Stimulated activated CD8-positive, alpha-beta memory T cell treated with anti-CD3 and anti-CD28 coated beads, Interleukin-15, amount 100 ng/mL, for 48 hours (primary cell): ENCODE results near the gene C16orf86.

Source experiments
- DNase-seq, 2 donors: peaks; one replicate each; pipeline ENCODE4 v3.0.0-alpha.2; 2020; ENCODE audit warnings: low read depth in 2 of 2

C16orf86 gene

DNA sequence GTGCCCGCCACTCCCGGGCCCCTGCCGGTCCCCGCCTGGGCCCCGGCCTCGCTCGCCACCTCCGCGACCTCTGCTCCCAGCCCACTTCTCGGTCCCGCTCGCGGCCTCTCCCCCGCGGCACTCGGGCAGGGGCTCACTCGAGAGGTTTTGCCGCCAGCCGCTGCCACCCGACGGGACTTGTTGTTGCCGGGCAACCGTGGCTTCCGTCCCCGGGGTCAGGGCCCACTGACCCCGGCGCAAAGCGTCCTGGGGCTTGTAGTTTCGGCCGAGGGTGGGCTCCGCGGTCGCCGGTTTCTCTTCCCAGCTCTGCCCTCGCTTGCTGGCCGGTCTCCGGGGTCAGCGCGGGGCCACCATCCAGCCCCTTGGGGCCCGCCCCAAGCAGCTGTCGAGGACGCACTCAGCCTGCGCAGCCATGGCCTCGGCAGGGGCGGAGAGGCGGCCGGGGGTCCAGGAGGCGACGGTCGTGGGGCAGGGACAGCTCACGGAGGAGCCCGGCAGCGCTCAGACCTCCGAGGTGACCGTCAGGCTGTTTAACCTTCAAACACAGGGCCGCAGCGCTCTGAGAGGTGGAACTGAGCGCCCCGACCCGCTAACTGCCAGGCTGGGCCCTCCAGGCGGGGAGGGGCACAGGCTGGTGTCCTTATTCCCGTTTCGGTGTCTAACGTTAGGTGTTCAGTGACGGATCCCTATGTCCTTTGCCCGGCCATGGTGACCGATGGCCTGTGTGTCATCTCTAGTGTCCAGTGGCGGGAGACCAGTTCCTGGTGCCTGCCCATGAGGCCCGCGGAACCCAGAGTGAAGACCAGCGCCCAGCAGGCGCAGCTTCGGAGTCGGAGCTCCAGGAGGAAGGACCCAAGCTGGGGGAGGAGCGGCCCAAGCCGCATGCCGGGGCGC lies at the start of gene C16orf86, which contains the start of gene ENKD1:
Gene C16orf86, plus strand, starts transcription at position 256 of the 894 bp plus-strand sequence. Its CDS starts 157 bp downstream, at position 413.
Gene ENKD1, minus strand, starts transcription at position 192 of the 894 bp plus-strand sequence. CDS start 308 bp downstream, outside the sequence.
- DNase-seq = peak; percentile 65 to 74

DNA sequence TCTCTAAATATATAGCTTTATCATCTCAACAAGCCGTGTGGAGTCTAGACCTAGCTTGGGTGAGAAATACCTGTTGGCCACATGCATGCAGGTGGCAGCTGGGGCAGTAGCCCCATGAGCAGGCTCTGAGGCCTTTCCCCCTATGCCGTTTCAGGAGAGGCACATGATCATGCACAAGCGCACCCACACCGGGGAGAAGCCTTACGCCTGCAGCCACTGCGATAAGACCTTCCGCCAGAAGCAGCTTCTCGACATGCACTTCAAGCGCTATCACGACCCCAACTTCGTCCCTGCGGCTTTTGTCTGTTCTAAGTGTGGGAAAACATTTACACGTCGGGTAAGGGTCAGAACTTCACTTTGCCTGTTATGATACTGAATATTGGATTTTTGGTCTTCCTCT lies 38.4 kb upstream of the C16orf86 start:
- DNase-seq = no peak

DNA sequence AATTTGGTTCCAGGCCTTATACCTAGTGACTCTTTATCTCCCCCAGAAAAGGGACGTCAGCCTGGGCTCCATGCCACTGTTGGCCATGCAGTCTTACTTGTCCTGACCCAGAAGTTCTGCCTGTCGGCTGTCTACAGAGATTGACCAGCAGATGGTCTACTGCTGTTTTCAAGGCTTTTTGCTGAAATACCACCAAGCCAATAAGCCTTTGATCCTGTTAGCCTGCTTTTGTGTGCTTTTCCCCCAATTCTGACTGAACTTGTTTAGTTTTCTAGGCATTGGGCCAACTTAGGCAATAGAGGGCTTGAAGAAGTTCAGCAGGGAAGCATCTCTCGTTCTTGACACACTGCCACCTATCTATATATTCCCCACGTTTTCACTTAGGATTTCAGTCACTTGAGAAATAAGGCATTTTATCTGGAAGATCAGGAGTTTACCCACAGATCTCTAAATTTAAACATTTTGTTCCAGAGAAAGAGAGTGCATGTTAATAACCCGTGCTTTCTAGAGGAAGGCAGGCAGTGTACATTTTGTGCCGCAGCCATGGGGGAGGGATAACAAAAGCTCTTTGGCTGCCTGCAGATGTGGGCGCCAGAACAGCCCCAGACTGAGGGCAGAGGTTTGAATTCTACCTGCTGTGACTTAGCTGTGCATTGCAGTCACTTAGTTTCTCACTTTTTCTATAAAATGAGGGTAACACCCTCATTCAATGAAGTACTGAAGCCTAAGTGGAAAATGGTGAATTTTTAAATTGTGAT lies 34.0 kb upstream of the C16orf86 start:
- no peak for DNase-seq

DNA sequence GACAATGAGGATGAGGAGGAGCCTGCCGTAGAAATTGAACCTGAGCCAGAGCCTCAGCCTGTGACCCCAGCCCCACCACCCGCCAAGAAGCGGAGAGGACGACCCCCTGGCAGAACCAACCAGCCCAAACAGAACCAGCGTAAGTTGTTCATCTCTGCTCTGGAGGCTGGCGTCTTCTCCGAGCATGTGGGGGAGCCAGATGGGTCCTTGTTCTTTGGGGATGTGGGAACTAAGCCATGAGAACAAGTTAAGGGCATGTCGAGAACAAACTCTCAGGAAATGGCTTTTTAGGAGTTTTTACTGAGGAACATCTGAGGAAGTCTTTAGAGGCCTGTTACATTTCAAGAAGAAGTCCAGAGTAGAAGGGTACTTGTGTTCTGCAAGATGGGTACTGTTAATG lies 29.9 kb upstream of the C16orf86 start:
- no peak for DNase-seq

DNA sequence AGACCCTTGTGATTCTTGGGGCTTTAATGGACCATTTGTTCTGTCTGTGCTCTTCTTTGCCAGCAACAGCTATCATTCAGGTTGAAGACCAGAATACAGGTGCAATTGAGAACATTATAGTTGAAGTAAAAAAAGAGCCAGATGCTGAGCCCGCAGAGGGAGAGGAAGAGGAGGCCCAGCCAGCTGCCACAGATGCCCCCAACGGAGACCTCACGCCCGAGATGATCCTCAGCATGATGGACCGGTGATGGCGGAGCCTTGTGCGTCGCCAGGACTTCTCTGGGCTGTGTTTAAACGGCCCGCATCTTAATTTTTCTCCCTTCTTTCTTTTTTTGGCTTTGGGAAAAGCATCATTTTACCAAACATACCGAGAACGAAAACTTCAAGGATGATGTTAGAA lies 29.0 kb upstream of the C16orf86 start:
- no peak for DNase-seq

- DNase-seq = no peak
Measured at GRCh38 chr16:67641779-67642708, 24.6 kb upstream of the C16orf86 start.

- DNase-seq = no peak
Measured at GRCh38 chr16:67644038-67644437, 22.6 kb upstream of the C16orf86 start.

- DNase-seq = no peak
Measured at GRCh38 chr16:67645397-67646121, 21.1 kb upstream of the C16orf86 start.

GRCh38 chr16:67647111-67647651 lies 19.4 kb upstream of the C16orf86 start:
- DNase-seq = no peak

DNA sequence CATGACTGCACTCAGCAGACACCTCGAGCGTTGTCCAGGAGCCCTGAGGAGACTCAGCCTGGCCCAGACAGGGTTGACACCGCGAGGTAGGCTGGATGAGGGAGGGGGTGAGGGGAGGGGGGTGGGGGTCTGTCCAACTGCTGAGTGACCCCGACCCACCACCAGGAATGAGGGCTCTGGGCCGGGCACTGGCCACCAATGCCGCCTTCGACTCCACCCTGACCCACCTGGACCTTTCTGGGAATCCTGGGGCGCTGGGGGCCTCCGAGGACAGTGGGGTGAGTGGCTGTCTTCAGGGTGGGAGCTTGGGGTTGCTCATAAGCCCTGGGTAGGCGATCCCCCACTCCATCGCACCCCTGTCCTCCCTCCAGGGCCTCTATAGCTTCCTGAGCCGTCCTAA lies 18.9 kb upstream of the C16orf86 start:
- no peak for DNase-seq

DNA sequence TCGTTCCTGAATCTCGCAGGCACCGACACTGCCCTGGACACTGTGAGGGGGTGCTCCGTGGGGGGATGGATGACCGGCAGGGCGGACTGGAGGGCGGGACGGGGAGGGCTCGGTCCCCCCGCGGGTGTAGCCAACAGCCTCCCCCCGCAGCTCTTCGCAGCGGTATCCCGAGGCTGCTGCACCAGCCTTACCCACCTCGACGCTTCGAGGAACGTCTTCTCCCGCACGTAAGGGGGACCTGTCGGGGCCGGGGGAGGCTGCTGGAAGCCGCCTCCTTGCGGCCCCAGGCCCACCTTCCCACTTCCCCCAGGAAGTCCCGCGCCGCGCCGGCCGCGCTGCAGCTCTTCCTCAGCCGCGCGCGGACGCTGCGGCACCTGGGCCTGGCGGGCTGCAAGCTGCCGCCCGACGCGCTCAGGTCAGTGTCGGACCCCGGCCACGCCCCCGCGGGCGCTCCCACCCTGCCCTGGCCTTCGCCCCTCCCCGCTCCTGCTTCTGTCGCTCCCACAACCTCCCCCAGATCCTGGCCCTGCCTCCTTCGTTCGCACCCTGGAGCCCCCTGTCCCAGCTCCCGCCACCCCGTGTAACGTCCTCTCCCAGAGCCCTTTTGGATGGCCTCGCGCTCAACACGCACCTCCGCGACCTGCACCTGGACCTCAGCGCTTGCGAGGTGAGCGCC lies 18.4 kb upstream of the C16orf86 start:
- no peak for DNase-seq

DNA sequence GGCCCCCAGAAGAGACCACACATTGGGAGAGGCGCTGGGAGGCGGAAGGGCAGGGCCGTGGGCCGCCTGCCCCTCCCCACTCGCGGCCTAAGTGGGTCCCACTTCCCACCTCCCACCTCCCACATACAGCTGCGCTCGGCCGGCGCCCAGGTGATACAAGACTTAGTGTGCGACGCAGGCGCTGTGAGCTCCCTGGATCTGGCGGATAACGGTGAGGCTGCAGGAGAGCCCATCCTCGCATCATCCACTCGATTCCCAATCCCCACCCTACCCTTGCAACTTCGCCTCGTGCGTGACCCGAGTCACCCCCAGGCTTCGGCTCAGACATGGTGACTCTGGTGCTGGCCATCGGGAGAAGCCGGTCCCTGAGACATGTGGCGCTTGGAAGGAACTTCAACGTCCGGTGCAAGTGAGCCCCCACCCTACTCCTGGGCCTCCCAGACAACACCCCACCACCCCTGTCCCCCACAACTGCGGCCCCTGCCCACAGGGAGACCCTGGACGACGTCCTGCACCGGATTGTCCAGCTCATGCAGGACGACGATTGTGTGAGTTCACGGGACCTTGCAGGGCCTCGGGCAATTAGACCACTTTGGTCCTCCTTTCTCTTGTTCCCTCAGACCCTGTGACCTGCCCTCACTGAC lies 17.7 kb upstream of the C16orf86 start:
- DNase-seq = no peak

DNA sequence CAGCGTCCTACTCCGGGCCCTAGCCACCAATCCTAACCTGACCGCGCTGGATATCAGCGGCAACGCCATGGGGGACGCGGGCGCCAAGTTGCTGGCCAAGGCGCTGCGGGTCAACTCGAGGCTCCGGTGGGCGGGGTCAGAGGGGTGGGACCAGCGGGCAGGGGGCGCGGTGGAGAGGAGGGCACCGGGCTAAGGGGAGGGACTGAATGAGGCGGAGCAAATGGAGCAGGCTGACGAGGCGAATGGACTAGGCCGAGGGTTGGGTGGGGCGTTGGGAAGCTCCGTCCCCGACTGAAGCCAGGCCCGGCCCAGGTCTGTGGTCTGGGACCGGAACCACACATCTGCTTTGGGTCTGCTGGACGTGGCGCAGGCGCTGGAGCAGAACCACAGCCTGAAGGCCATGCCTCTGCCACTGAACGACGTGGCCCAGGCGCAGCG lies 17.1 kb upstream of the C16orf86 start:
- no peak for DNase-seq

- DNase-seq = no peak
Measured at GRCh38 chr16:67650023-67650422, 16.6 kb upstream of the C16orf86 start.

DNA sequence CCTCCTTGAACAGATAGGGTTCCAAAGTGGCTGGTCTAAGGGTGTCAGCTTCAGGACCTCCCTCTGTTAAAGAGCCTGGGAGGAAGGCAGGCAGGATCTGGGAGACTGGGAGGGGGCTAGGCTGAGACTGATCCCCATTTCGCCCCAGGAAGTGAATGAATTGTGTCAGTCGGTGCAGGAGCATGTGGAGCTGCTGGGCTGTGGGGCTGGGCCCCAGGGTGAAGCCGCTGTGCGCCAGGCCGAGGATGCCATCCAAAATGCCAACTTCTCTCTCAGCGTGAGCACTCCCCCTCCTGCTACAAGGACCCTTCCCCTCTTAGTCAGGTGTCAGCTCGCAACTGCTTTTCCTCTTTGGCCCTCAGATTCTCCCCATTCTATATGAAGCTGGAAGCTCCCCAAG lies 15.6 kb upstream of the C16orf86 start:
- DNase-seq = no peak

GRCh38 chr16:67651847-67652246 lies 14.8 kb upstream of the C16orf86 start:
- DNase-seq = no peak

DNA sequence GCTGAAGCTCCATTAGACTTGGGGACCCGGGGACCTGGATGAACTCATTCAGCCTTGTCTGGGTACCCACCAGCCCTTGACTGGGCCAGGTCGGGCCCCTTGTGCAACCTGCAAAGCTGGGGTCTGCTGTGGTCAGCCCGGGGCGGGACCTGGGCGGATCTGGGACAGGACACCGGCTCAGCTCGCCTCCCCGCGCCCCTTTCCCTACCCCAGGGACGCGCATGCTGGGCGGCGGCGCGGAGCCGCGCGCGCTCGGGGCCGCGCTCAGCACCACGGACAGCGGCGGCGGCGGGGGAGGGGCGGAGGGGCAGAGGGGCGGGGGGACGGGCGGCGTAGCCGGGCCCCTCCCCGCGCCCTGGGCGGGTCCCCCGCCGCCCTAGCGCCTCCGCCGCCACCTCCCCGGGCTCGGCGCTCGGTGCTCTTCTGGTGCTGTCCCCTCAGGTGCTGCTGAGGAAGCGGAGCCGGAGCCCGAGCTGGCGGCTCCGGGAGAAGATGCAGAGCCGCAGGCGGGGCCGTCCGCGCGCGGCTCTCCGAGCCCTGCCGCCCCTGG lies 14.0 kb upstream of the C16orf86 start:
- DNase-seq = no peak

GRCh38 chr16:67653128-67653788 lies 13.4 kb upstream of the C16orf86 start:
- DNase-seq = no peak
